HFF-Myc (cell line): Measurements from ENCODE around the gene SIGLEC1.

ENCODE experiments used
- DNase-seq: peaks from one replicate; pipeline ENCODE4 v3.0.0-alpha.2; 2011; ENCODE audit warnings: low read depth; ENCODE audit errors: extremely low read depth
- H3K4me3 ChIP-seq: replicated peaks from 2 replicates; pipeline ENCODE4 v1.5.1; 2011; ENCODE audit warnings: low read depth, mild to moderate bottlenecking, control low read depth, low read length
- TF ChIP-seq, protein P1 (sequence below): IDR thresholded peaks from 2 replicates; pipeline ENCODE4 v1.5.1; 2012; ENCODE audit warnings: mild to moderate bottlenecking, low read depth, low read length, control low read depth; ENCODE audit errors: missing control alignments

Gene SIGLEC1

DNA sequence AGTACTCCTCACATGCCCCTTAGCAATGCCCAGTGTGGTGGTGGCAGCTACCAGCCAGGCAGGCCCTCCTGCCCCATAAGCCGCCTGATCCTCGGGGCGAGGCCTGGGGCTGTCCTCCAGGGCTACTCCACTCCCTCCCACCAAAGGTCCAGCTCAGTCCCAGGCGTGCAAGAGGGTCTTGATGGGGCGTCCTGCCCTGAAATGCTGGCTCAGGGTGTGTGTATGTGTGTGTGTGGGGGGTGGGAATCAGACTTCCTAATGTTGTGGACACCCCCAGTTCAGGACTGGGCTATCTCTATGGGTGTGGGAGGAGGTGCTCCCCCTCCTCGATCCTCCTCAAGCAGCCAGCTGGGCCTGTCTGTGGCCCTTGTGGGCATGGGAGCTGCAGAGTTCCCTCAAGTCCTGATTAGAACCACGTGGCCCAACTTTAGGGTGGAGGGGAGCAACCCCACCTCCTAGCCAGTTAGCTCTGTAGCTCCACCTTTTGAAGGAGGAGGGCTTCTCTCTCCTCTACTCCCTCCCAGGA, 27.6 kb upstream of the SIGLEC1 start:
- DNase-seq, result no peak
- TF ChIP-seq, protein P1, sequence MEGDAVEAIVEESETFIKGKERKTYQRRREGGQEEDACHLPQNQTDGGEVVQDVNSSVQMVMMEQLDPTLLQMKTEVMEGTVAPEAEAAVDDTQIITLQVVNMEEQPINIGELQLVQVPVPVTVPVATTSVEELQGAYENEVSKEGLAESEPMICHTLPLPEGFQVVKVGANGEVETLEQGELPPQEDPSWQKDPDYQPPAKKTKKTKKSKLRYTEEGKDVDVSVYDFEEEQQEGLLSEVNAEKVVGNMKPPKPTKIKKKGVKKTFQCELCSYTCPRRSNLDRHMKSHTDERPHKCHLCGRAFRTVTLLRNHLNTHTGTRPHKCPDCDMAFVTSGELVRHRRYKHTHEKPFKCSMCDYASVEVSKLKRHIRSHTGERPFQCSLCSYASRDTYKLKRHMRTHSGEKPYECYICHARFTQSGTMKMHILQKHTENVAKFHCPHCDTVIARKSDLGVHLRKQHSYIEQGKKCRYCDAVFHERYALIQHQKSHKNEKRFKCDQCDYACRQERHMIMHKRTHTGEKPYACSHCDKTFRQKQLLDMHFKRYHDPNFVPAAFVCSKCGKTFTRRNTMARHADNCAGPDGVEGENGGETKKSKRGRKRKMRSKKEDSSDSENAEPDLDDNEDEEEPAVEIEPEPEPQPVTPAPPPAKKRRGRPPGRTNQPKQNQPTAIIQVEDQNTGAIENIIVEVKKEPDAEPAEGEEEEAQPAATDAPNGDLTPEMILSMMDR, result no peak
- no peak overlapping the region for H3K4me3 ChIP-seq

DNA sequence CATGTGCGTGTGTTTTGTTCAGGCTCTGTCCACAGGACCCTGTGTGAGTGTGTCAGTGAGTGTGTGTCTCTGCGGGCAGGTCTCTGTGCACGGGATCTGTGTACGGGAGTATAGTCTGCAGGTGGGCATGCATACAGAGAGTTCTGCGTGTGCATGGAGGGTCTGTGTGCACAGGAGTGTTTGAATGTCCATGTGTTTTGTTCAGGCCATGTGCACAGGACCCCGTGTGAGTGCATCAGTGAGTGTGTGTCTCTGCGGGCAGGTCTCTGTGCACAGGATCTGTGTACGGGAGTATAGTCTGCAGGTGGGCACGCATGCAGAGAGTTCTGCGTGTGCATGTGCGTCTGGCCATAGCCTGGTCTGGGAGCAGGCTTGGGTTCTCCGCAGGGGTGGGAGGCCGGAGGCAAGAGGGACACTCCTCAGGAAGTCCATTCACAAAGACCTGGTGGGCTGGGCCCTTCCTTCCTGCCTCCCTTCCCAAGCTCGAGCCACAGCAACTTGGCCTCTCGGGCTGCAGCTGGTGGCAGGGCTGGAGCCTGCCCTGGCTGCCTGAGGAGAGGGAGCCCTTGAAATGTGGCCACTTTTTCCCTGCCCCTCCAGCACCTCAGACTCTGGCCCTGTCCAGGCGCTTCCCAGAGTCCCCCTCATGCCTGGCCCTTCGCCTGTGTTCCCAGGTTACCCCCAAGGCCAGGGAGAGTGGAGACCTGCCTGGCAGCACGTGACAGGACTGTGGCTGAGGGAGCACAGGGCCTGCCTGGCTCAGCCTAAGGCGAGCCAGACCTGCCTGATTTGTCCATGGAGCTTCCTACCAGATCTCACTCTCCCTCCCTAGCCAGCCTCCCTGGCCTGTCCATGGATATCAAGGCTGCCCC, 26.9 kb upstream of the SIGLEC1 start:
- no peak for DNase-seq

DNA sequence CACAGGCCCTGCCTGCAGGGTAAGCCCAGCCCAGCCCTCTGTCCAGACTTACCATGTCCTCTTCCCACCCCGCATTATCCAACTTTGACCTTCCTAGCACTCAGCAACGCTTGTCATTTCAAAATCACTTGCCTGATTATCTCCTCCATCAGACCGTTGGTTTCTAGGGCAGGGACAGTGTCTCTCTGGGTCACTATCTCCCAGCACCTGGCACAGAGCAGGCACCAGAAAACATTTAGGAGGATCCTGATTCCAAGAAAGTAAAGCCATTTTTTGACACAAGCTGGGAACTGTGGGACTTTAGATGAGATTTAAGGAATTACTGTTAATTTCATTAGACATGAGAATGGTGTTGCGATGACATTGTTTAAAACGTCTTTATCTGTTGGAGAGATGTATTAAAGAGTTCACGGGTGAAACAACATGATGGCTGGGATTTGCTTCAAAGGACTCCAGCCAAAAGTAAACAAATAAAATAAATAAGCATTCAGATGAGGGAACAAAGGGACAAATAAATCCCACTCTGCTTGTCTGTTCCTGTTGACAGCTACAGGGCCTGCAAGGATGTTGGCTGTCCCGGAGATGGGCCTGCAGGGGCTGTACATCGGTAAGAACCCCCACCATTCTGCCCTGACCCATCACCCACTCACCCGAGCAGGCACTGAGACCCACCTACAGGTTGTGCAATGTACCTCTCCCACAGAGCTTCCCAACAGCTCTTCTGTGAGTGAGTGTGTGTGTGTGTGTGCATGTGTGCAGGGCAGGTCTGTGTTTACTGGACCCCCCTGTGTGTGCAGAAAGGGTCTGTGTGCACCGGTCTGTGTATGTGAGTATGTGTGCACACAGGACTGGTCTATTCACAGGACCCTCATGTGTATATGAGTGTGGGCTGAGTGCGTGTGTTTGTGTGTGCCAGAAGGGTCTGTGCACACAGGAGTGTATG, 26.0 kb upstream of the SIGLEC1 start:
- H3K4me3 ChIP-seq, result no peak overlapping the region
- DNase-seq, result no peak
- TF ChIP-seq, protein P1, result no peak

More for the DNA sequence above, 26.9 kb upstream of the SIGLEC1 start:
- TF ChIP-seq, protein P1, result no peak
- no peak overlapping the region for H3K4me3 ChIP-seq

DNA sequence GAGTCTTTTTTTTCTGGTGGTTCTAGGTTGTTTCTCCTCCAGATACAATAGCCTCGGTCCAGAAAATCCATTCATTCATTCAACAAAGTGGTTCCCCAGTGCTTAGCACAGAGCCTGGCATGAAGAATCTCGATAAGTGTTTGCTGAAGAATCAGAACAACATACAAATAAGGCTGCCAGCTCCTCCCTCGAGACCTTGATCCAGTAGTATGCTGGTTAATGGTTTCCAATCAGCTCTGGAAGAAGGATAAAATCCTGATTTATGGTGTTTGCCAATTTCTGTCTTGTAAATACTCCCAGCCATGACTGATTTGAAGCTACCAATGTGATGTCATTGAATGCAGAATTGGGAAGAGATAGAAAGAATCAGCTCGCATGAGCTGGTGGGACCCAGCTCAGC, 23.4 kb upstream of the SIGLEC1 start:
- DNase-seq, result no peak
- TF ChIP-seq, protein P1, result no peak

DNA sequence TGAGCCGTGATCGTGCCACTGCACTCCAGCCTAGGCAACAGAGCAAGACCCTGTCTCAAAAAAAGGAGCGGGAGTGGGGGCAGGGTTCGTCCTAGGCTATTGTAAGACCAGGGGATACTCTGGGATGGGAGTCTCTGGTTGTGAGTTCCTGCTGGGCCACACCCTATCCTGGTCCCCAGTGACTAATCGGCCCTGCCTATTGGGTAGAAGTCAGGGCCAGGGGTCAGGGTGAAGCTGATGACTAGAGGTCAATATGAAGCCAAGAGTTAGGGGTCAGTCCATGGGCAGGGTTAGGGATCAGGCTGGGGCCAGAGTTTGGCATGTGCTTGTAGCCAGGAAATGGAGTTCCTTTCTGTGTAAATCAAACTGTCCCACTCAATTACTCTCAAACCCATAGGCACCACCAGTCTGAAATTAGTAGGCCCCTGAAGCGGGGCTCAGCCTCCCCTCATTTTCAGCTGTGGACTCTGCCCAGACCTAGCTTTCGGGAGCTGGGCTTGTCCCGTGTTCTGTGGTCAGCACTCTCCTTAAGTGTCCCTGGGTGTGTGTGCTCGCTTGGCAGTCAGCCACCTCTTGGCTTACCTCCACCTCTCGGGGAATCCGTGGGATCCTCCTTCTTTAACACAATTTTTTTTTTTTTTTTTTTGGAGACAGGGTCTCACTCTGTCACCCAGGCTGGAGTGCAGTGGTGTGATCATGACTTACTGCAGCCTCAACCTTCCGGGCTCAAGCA, 21.9 kb upstream of the SIGLEC1 start:
- no peak for DNase-seq
- H3K4me3 ChIP-seq, result no peak overlapping the region
- TF ChIP-seq, protein P1, result no peak

More for the DNA sequence above, 23.4 kb upstream of the SIGLEC1 start:
- H3K4me3 ChIP-seq, result no peak overlapping the region
